Measurements from ENCODE around the gene LCP1.

DNA sequence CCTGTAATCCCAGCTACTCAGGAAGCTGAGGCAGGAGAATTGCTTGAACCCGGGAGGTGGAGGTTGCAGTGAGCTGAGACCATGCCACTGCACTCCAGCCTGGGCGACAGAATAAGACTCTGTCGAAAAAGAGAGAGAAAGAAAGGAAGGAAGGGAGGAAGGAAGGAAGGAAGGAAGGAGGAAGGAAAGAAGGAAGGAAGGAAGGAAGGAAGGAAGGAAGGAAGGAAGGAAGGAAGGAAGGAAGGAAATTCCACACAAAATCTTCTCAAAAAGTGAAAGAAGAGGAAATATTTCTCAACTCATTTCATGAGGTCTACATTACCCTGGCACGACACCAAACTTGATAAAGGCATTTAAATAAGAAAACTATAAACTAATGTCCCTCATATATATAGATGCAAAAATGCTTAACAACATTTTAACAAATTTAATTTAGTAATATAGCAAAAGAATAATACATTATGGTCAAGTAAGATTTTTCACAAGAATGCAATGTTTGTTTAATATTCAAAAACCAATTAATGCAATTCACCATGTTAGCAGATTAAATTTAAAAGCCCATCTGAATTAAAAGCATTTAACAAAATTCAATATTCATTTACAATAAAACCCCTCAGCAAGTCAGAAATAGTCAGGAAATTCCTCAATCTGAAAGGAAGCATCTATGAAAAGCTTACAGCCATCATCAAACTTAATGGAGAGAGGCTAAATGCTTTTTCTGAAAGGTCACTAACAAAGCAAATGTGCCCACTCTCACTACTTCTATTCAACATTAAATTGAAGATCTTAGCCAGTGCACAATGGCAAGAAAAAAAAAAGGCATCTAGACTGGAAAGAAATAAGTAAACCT is 65.1 kb downstream of the LCP1 start:
- no peak for TF ChIP-seq ZNF274 (IDR thresholded peaks at IDR 0.05; ENCODE audit: low read depth, low read length)
- TF ChIP-seq YY1 (IDR thresholded peaks at IDR 0.05; ENCODE audit: insufficient read depth, insufficient read length): no peak
- no peak for TF ChIP-seq SUZ12 (IDR thresholded peaks at IDR 0.05; ENCODE audit: extremely low read depth, insufficient read depth, insufficient read length)
